Rectal smooth muscle tissue (tissue), 1 donor: ENCODE results near the gene PTPRM.

Source experiments
- H3K27ac ChIP-seq: one replicate; pipeline ENCODE4 v1.7.0; 2013; ENCODE audit warnings: low read depth, low read length, inconsistent platforms
- H3K27me3 ChIP-seq: one replicate; pipeline ENCODE4 v1.7.0; 2013; ENCODE audit warnings: low read length; ENCODE audit not compliant: control insufficient read depth, insufficient read depth
- H3K36me3 ChIP-seq: one replicate; pipeline ENCODE4 v1.7.0; 2013; ENCODE audit warnings: low read length; ENCODE audit not compliant: control insufficient read depth, insufficient read depth
- H3K4me1 ChIP-seq: one replicate; pipeline ENCODE4 v1.7.0; 2013; ENCODE audit warnings: low read length; ENCODE audit not compliant: control insufficient read depth, insufficient read depth
- H3K4me3 ChIP-seq: one replicate; pipeline ENCODE4 v1.7.0; 2013; ENCODE audit warnings: low read length
- H3K9ac ChIP-seq: one replicate; pipeline ENCODE4 v1.7.0; 2013; ENCODE audit warnings: low read length

Gene PTPRM

DNA sequence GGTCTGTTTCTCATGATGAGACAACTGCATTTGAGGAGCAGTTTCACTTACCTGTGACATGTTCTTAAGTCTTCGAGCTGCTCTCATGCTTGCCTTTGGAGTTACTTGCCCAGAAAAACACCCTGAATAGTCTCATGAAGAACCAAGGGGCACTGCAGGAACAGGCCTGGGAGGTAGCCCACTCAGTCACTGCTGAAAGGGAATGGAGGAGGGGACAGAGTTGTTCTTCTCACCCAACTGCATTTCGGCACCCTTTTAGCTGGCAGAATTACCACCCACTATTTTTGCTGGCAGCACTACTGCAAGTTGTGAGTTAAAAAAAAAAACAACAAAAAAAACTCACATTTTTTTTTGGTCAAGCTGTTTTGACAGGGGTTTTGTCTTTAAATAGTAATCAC lies 181.9 kb downstream of the PTPRM start:
- no peak overlapping the region for H3K27ac ChIP-seq
- H3K4me1 ChIP-seq: peaks cover 8% of the 10 kb centered on the region
- H3K36me3 ChIP-seq: no peaks in the 10 kb centered on the region
- no peaks in the 10 kb centered on the region for H3K27me3 ChIP-seq
- H3K9ac ChIP-seq: no peak overlapping the region
- no peak overlapping the region for H3K4me3 ChIP-seq

DNA sequence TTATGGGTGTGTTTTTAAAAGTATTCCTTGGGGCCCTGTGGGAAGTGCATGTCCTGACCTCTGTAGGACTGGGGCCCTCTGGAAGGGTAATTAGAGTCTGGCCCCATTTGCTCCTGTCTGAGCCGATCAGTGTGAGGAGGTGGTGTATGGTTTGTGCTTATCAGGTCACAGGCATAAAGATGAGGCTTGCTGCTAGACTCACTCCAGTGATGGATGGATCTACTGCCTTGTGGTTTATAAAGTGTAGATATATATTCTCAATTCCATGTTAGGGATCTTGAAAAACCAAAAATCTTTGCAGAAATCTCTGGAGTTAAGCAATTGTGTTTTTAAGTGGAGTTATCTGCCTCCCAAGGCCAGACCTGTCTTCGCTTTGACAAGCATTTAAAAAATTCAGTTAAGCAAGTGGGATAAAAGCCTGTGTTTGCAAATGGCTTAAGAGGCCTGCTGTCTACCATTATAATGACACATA lies 182.4 kb downstream of the PTPRM start:
- H3K27me3 ChIP-seq: no peaks in the 10 kb centered on the region
- H3K27ac ChIP-seq: no peak overlapping the region
- H3K36me3 ChIP-seq: no peaks in the 10 kb centered on the region
- H3K4me1 ChIP-seq: peaks cover 8% of the 10 kb centered on the region
- H3K4me3 ChIP-seq: no peak overlapping the region
- no peak overlapping the region for H3K9ac ChIP-seq

DNA sequence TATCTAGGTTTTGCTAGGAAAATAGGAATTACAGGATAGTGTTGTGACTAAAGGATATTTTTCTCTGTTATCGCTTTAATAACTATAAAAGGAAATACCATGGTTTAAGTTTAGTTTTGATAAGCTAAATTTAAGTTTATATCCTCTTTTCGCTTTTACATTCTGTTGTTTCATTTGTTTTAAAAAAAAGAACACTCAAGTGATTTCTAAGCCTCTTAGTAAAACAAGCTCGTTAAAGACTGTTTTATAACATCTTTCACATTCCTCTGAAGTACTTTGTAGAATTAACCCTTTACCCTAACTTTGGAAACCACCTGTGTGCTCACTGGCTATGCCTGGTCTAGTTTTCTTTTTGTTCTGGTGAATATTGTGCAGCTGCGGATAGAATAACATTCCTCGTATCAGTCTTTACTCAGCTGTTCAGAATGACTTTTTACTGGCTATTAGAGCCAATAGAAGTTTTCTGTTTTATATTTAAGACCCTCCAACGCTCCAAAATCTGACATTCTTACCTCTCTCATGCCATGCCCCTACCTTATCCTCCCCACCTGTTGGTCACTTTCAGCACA lies 183.1 kb downstream of the PTPRM start:
- Histone ChIP-seq H3K9ac (no peak overlapping the region), H3K4me1 (peaks cover 10% of the 10 kb centered on the region), H3K36me3 (no peaks in the 10 kb centered on the region), H3K27ac (no peak overlapping the region), H3K4me3 (no peak overlapping the region), H3K27me3 (no peaks in the 10 kb centered on the region)

DNA sequence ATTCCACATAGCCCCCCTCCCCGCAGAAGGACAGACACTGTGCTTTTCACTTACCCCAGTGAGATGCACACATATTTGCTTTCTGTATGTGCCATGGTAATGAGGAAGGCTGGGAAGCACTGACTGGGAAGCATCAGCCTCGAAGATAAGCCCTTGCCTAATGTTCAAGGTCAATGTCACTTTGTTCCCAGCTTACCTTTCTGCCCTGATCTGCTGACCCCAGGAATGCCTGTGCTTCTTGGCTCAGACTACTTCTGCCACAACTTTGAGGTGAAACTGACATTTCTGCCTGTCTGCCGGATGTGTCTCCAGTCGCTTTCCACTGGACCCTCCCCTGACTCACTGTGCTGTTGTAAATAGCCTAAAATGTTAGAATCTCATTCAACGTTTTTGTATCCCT lies 183.8 kb downstream of the PTPRM start:
- Histone ChIP-seq H3K27me3 (no peaks in the 10 kb centered on the region), H3K4me3 (no peak overlapping the region), H3K9ac (no peak overlapping the region), H3K4me1 (peaks cover 12% of the 10 kb centered on the region), H3K36me3 (no peaks in the 10 kb centered on the region), H3K27ac (no peak overlapping the region)

DNA sequence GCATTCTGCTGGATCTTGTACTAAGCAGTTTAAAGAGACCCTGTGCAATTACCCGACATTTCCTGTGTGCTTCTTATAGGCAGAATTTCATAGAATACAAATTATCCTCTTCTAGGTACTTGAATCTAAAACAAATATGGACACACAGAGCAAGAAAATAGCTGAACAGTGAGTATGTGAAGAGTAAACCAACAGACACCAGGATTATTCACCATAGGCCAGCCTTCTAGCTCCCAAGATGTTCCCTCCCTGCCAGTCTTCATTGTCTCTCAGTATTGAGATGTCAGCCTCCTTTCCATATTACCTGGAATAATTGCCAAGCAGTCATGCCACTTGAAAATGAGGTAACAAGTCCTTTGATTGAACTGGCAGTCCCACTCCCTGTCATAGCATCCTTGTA lies 187.1 kb downstream of the PTPRM start:
- H3K27ac ChIP-seq: no peak overlapping the region
- H3K27me3 ChIP-seq: no peaks in the 10 kb centered on the region
- no peaks in the 10 kb centered on the region for H3K36me3 ChIP-seq
- no peak overlapping the region for H3K9ac ChIP-seq
- no peak overlapping the region for H3K4me3 ChIP-seq
- H3K4me1 ChIP-seq: peaks cover 9% of the 10 kb centered on the region

DNA sequence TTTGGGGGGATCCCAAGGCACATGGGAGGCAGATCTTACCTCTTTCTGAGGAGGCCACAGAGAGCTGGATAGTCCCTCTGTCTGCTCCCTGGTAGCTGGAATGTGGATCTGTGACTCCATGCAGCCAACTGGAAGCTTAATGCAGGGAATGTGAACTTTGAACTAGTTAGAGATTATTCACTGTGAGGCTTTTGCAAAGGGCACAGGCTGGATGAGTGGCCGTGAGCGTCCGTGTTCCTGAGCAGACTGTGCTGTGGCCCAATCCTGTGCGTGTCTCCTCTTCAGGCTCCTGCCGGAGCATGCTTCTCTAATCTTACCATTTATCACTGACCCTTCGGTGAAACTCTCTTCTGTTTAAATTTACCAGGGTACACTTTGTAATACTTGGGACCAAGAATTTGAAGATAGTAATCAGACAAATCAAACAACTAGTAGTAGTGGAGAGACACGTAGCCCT lies 187.6 kb downstream of the PTPRM start:
- Histone ChIP-seq H3K36me3 (no peaks in the 10 kb centered on the region), H3K9ac (no peak overlapping the region), H3K27me3 (no peaks in the 10 kb centered on the region), H3K27ac (no peak overlapping the region), H3K4me1 (peaks cover 6% of the 10 kb centered on the region), H3K4me3 (no peak overlapping the region)

DNA sequence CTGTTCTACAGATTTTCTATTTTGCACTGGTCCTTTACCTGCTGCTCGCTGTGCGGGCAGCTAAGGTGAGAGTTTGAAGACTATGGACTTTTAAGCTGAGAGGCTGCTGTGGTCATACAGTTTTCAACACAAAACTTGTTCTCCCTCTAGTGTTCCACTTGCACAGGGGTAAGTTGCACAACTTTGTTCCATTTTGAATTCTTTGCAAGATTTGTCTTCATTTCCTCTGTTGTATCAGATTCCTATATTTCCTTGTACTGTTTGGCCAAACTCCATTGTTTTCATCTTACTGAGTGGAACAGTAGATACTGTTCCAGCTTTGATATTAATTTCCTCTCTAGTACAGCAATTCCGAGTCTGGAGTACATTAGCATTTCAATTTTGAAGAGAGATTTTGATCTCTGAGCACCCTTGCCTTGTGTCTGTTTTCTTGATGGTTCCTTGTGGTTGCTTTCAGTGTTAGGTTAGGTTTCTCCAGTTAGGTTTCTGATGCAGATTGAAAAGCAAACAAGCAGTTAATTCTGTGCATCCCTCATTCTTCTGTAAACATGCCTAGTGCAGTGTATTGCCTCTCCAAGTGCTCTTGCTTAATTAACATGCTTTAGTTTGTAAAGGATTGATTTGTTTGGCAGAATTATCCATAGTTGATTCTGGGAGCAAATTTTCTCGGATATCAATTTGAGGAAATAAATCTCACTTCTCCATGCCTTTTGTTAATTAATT lies 188.8 kb downstream of the PTPRM start:
- H3K27ac ChIP-seq: no peak overlapping the region

DNA sequence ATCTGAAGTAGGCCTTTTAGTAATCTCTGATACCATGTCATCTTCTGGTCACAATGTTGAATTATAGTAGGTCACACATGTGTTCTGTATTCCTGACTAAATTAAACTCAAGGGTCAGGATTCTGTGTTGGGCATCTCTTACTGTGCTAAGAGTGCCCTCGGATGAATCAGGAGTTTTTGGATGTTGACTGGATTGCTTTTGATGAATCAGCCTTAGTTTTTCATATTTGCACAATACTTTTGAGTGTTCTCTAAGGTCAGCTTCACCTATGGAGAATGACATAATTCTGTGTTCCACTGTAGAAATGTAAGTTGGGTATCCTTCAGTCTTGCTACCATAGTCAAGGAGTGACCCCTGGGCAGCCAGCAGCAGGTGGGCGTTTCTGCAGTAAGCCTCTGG lies 190.1 kb downstream of the PTPRM start:
- Histone ChIP-seq H3K4me3 (no peak overlapping the region), H3K27ac (no peak overlapping the region), H3K4me1 (peaks cover 4% of the 10 kb centered on the region), H3K9ac (no peak overlapping the region), H3K36me3 (no peaks in the 10 kb centered on the region), H3K27me3 (no peaks in the 10 kb centered on the region)

More for the DNA sequence above, 188.8 kb downstream of the PTPRM start:
- Histone ChIP-seq H3K9ac (no peak overlapping the region), H3K4me3 (no peak overlapping the region), H3K4me1 (peaks cover 4% of the 10 kb centered on the region), H3K27me3 (no peaks in the 10 kb centered on the region), H3K36me3 (no peaks in the 10 kb centered on the region)

DNA sequence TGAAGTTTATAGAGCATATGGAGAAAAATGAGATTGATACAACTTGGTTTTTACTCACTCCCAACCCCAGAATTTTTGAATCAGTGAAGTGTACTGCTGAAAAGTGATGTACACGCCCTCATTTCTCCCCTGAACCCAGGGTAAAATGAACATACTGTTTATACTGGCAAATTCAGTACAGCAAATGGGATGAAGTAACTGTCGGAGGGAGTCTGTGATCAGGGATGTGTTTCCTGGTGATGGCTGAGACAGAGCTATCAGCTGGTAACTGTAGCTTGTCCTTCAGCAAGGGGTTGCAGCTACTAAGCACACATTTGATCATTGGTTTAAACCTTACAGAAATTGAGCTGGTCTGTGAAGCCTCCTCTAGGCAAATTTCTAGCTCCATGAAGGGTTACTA lies 191.6 kb downstream of the PTPRM start:
- H3K27me3 ChIP-seq: no peaks in the 10 kb centered on the region
- H3K36me3 ChIP-seq: no peaks in the 10 kb centered on the region
- H3K4me3 ChIP-seq: no peak overlapping the region
- no peak overlapping the region for H3K9ac ChIP-seq
- peaks cover 4% of the 10 kb centered on the region for H3K4me1 ChIP-seq
- no peak overlapping the region for H3K27ac ChIP-seq

DNA sequence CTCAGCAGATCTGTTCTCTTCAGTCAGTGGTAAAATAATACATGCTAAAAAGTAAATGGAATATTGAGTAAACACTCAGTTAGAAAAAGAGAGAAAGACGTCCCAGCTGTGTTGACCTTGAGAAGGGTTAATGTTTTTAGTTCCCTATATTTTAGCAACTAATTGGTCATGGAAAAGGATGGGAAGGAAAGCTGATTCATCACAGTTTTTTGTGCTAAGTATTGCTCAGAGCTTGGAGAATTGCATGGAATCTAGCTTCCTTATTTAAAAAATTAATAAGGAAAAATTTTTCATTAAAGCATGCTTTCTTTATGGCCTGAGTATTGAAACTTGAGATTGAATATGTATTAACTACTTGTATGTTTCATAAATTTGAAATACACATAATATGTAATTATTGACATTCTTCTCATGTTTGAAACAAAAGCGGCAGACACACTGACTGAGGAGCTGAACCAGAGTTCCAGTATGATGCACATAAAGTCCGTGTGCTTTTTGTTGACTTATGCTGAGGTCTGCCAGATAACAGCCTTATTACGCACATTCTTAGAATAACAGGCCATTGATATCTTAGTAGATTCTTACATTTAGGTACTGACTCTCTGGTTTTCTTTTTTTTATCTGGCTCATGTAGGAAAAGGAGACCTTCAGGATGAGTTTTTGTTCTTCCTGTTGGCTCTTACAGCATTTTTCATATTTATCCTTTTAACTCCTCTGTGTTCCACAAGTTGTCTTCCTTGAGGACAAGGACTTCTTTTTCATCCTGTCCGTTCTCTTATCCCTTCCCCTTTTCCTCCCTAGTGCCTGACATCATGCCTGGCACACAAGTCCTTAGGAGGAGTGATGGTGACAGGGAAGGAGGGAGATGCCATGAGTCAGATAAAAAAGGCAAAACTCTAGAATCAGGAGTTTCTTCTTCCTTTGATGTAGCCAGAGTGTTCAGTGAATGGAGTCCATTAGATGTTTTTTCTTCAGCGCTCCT lies 194.1 kb downstream of the PTPRM start:
- Histone ChIP-seq H3K36me3 (no peaks in the 10 kb centered on the region), H3K4me1 (no peaks in the 10 kb centered on the region), H3K4me3 (no peak overlapping the region)

DNA sequence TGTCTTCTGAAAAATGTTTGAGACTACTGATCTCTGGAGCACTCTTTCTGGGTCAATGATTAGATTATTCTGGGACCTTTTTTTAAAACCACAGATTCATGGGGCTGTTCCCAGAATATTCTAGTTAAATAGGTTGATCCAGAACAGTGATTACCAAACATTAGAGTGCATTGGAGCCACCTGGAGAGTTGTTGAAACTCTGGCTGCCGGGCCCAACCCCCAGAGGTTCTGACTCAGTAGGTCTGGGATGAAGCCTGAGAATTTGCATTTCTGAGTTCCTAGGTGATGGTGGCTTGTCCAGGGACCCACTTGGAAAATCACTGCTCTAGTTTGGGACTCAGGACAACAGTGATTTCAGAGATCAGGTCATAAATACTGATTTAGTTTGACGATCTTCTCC lies 197.3 kb downstream of the PTPRM start:
- H3K4me3 ChIP-seq: no peak overlapping the region
- H3K27ac ChIP-seq: no peak overlapping the region
- no peaks in the 10 kb centered on the region for H3K36me3 ChIP-seq
- H3K4me1 ChIP-seq: no peaks in the 10 kb centered on the region
- H3K9ac ChIP-seq: no peak overlapping the region
- H3K27me3 ChIP-seq: no peaks in the 10 kb centered on the region

More for the DNA sequence above, 194.1 kb downstream of the PTPRM start:
- H3K27ac ChIP-seq: no peak overlapping the region
- H3K9ac ChIP-seq: no peak overlapping the region
- H3K27me3 ChIP-seq: no peaks in the 10 kb centered on the region

DNA sequence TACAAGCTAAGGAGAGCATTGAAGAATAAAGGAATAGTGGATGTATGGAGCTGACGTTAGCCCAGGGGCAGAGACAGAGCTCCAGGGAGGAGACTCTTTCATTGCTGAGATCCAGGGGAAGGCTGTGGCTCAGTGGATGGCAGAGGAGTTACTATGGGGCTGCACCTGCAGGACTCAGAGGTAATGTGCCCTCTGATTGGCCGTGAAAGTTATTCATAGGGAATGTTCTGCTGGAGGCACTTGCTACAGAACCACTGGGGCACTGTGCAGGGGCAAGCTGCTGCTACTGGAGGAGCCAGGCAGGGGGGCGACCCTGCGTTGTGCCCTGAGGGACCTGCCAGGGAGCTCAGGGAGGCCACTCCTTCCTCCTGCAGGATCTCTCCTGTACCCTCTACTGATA lies 199.2 kb downstream of the PTPRM start:
- H3K4me1 ChIP-seq: no peaks in the 10 kb centered on the region
- H3K27ac ChIP-seq: no peak overlapping the region
- no peak overlapping the region for H3K9ac ChIP-seq
- no peaks in the 10 kb centered on the region for H3K36me3 ChIP-seq
- no peak overlapping the region for H3K4me3 ChIP-seq
- H3K27me3 ChIP-seq: no peaks in the 10 kb centered on the region
